Measurements from ENCODE around the gene HOXD12.

HOXD12 gene

DNA sequence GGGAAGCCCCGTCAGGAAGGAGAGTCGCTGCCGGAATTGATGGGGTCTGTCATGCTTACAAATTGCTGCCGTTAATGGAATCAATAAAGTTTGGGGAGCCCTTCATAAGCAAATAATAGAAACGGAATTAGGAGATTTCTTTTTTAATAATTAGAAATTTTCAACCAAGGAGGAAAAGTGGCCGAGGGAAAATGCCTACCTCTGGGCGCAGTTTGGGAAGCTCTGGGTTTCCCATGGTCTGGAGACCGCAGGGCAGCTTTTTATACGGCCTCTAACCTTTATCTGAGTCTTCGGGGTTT is 17.1 kb upstream of the HOXD12 start:
- peaks cover 23% of the 10 kb centered on the region for H3K9me3 ChIP-seq (ENCODE audit: control insufficient read depth, low read length)
- DNase-seq (ENCODE audit: low read depth), result no peak
- no peaks in the 10 kb centered on the region for H3K36me3 ChIP-seq (ENCODE audit: control insufficient read depth, insufficient read depth, low read length, severe bottlenecking)
- peaks cover 92% of the 10 kb centered on the region for H3K27me3 ChIP-seq (replicated peaks; ENCODE audit: control insufficient read depth, insufficient read depth, low read length)
- H3K4me1 ChIP-seq (ENCODE audit: control insufficient read depth, insufficient read depth, low read length), result no peaks in the 10 kb centered on the region
- no peak overlapping the region for H3K9ac ChIP-seq (ENCODE audit: low read length)
- H3K4me3 ChIP-seq (ENCODE audit: low read length), result no peak overlapping the region

DNA sequence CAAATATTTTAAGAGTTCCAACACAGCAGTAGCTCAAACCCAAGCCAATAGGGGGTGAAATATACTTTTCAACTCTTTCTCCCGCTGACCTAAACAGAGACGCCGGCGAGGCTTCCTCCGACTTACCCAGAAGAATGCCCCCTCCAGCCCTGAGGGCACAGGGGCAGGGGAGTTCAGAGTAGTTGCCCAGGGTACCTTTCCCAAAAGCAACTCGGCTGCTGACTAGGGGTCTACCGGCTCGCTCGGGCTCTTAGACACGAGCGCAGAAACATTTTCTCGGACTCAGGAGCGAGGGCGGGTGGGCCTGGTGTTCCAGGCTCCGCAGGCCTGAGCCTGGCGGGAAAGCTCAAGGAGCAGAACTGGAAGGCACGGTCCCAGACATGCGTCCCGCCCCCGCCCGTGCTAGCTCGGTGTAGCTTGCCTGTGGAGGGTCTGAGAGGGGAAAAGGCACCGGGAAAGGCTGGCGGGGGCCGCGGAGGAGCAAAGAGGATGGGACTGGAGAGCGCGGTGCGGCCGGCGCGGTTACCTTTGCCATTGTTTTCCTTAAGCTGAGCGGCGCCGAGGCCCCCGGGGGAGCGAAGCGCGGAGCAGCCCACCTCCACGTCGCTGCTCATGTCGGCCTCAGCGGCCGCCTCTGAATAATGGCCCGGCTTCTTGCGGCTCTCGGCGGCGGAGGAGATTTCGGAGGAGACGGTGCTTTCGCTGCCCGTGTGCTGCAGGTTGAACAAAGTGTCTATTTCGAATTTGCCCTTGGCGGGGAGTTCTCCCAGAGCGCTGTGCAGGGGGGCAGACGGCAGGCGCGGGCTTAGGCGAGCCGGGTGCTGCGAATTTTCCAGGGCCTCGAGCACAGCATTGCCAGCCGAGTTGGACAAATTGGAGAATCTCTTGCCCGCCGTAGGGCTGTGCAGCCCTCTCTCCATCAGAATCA is 16.5 kb upstream of the HOXD12 start:
- Histone ChIP-seq H3K4me1 (ENCODE audit: control insufficient read depth, insufficient read depth, low read length) (peaks cover 2% of the 10 kb centered on the region), H3K36me3 (ENCODE audit: control insufficient read depth, insufficient read depth, low read length, severe bottlenecking) (no peaks in the 10 kb centered on the region), H3K9me3 (ENCODE audit: control insufficient read depth, low read length) (peaks cover 23% of the 10 kb centered on the region), H3K9ac (ENCODE audit: low read length) (no peak overlapping the region), H3K27me3 (replicated peaks; ENCODE audit: control insufficient read depth, insufficient read depth, low read length) (peaks cover 95% of the 10 kb centered on the region), H3K4me3 (ENCODE audit: low read length) (no peak overlapping the region)
- DNase-seq (ENCODE audit: low read depth), result no peak

DNA sequence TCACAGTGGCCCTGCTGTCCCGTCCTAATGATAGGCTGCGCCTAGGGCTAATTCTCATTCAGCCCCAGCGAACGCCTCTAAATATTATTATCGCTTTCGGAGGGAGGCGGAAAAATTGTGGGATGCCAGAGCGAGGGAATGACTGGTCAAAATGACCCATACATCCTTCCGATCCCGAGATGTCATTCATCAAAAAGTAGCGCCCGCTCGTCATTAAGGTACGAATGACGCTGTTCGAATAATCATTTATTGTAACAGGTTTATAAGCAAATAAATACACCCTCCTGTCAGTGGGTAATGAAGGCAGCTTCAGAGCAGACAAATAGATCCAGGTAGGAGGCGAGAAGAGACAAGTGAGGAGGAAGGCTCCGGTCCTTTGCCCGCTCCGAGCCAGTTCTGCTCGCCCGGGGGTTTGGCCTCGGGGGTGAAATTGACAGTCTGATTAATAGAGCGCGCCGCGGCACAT is 15.8 kb upstream of the HOXD12 start, which contains the start of gene EVX2:
Gene EVX2, minus strand, starts transcription at position 167 of the 466 bp plus-strand sequence. CDS start 186 bp downstream, outside the sequence.
- Histone ChIP-seq H3K36me3 (ENCODE audit: control insufficient read depth, insufficient read depth, low read length, severe bottlenecking) (no peaks in the 10 kb centered on the region), H3K9ac (ENCODE audit: low read length) (no peak within 1 kb of the TSS), H3K9me3 (ENCODE audit: control insufficient read depth, low read length) (peaks cover 21% of the 10 kb centered on the region), H3K4me1 (ENCODE audit: control insufficient read depth, insufficient read depth, low read length) (peaks cover 3% of the 10 kb centered on the region), H3K4me3 (ENCODE audit: low read length) (no peak within 1 kb of the TSS), H3K27me3 (replicated peaks; ENCODE audit: control insufficient read depth, insufficient read depth, low read length) (peaks cover 94% of the 10 kb centered on the region)
- no peak for DNase-seq (ENCODE audit: low read depth)

DNA sequence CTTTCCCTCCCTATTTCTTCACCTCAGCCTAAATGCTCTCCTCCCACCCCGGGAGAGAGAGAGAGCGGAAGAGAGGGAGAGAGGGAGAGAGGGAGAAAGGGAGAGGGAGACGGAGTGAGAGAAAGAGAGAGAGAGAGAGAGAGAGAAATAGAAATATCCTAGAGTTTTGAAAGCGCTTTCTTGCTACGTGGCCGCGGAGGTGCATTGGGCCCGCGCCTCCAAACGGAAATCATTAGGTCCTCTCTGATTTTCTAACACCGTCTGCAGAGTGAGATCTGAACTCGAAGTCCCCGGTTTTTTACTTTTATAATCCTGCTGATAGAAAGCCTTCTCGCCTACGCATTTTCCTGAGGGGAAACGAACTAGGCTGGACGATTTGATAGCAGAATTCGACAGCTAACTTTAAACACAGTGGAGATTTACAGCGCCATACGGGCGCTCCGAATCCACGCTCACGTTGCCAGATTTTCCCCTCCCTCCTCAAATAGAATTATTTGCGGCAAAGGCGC is 14.9 kb upstream of the HOXD12 start:
- H3K4me3 ChIP-seq (ENCODE audit: low read length), result no peak overlapping the region
- peaks cover 3% of the 10 kb centered on the region for H3K4me1 ChIP-seq (ENCODE audit: control insufficient read depth, insufficient read depth, low read length)
- no peak overlapping the region for H3K9ac ChIP-seq (ENCODE audit: low read length)
- H3K9me3 ChIP-seq (ENCODE audit: control insufficient read depth, low read length), result peaks cover 21% of the 10 kb centered on the region
- H3K27me3 ChIP-seq (replicated peaks; ENCODE audit: control insufficient read depth, insufficient read depth, low read length), result peaks cover 94% of the 10 kb centered on the region
- no peaks in the 10 kb centered on the region for H3K36me3 ChIP-seq (ENCODE audit: control insufficient read depth, insufficient read depth, low read length, severe bottlenecking)
- DNase-seq (ENCODE audit: low read depth), result no peak

DNA sequence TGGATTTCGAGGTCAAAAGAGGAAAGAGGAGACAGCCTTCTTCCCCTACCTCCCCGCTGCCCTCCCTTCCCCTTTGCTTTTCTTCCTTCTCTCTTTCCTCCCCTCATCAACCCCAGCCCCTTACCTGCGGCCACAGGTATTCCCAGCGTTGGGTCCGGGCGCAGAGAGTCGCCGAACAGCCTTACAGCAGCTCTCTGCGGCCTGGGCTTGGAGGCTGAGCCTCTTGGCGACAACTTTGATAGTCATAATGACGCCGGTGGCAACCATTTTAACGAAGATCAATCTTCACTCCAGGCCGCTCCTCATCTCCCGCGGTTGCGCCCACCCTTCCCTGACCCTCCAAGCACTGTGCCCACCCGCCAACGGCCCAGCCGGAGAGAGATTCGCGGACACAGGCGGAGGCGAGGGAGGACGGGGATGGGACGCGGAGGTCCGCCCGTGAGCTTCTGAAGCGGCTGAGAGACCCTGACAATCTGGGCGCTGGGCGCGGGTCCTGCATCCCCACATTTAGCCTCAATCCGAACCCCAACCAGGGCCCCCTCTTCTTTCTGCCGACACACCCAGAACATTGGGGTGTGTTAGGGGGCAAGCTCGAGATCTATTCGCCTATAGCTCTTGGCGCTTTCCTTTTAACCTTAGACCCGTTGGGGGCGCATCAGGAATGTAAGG is 14.3 kb upstream of the HOXD12 start:
- peaks cover 98% of the 10 kb centered on the region for H3K27me3 ChIP-seq (replicated peaks; ENCODE audit: control insufficient read depth, insufficient read depth, low read length)

DNA sequence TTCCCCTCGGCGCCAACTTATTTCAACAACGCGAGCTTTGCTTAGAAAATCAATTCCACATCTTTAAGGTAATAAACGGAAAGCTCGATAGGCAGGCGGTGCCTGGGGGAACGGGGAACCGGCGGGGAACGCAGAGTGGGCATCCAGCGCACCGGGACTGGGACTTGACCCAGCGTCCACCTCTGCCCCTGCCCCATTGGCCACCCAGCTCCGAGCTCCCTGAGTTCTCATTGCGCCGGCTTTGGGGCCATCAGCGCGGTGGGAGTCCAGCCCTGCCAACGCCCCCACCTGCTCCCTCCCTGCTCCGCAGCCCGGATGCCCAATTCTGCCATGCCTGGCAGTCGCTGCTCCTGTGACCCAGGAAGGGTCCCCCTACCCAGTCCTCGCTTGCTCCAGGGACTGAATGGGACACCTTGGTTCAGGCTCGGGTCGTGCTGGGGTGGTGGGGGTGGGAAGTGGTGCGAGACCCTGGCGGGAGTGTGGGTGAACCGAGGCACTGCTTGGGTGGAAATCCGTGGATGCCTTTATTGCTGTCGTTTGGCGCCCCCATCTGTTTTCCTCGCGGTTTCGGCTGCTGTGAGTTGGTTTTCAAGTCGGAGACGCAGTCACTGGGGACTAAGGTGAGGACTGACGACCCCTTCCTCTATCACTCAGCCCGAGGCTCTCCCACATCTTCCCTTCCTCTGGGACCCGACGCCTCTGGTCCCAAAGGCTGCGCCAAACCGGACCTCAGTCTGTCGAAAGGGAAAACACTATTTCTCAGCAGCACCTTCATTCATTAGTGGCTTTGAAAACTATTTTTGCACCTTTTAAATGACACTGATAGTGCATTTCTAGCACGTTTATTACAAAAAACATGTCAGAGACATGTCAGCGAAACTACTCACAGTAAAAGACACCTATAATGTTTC is 13.5 kb upstream of the HOXD12 start:
- peak; percentile 84 for DNase-seq (ENCODE audit: low read depth)
- H3K4me3 ChIP-seq (ENCODE audit: low read length), result no peak overlapping the region
- no peak overlapping the region for H3K9ac ChIP-seq (ENCODE audit: low read length)
- peaks cover 16% of the 10 kb centered on the region for H3K9me3 ChIP-seq (ENCODE audit: control insufficient read depth, low read length)
- peaks cover 98% of the 10 kb centered on the region for H3K27me3 ChIP-seq (replicated peaks; ENCODE audit: control insufficient read depth, insufficient read depth, low read length)
- no peaks in the 10 kb centered on the region for H3K36me3 ChIP-seq (ENCODE audit: control insufficient read depth, insufficient read depth, low read length, severe bottlenecking)
- peaks cover 3% of the 10 kb centered on the region for H3K4me1 ChIP-seq (ENCODE audit: control insufficient read depth, insufficient read depth, low read length)

More for the DNA sequence above, 14.3 kb upstream of the HOXD12 start:
- H3K9me3 ChIP-seq (ENCODE audit: control insufficient read depth, low read length), result peaks cover 21% of the 10 kb centered on the region
- H3K4me1 ChIP-seq (ENCODE audit: control insufficient read depth, insufficient read depth, low read length), result peaks cover 3% of the 10 kb centered on the region
- H3K36me3 ChIP-seq (ENCODE audit: control insufficient read depth, insufficient read depth, low read length, severe bottlenecking), result no peaks in the 10 kb centered on the region
- no peak for DNase-seq (ENCODE audit: low read depth)
- no peak overlapping the region for H3K9ac ChIP-seq (ENCODE audit: low read length)
- H3K4me3 ChIP-seq (ENCODE audit: low read length), result no peak overlapping the region

DNA sequence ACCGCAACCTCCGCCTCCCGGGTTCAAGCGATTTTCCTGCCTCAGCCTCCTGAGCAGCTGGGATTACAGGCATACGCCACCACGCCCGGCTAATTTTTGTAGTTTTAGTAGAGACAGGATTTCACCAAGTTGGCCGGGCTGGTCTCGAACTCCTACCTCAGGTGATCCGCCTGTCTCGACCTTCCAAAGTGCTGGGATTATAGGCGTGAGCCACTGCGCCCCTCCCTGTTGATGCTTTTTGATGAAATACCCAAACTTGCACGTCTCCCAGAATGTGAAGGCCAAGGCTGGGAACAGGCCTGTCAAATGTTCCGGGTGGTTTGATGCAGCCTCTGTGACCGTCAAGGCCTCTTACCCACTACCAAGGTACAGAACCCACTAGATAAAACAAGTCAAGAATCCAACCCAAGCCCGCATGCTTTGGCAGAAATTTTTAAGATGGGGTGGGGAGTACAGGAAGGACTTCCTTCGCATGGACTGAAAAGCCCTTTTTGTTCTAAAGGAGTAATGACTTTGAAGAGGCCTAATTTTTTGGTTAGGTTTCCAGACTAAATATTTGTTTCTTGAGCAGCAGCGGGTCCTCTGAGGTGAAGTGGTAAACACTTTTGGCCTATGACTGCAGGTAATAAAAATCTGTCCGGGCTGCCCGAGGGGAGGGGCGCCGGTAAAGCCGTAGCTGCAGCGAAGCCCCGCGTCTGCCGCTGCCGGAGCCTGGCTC is 12.1 kb upstream of the HOXD12 start:
- H3K9ac ChIP-seq (ENCODE audit: low read length), result no peak overlapping the region
- H3K4me3 ChIP-seq (ENCODE audit: low read length), result peak overlapping the region; percentile 74
- no peak for DNase-seq (ENCODE audit: low read depth)
- peaks cover 95% of the 10 kb centered on the region for H3K27me3 ChIP-seq (replicated peaks; ENCODE audit: control insufficient read depth, insufficient read depth, low read length)
- H3K4me1 ChIP-seq (ENCODE audit: control insufficient read depth, insufficient read depth, low read length), result peaks cover 3% of the 10 kb centered on the region
- peaks cover 5% of the 10 kb centered on the region for H3K9me3 ChIP-seq (ENCODE audit: control insufficient read depth, low read length)
- no peaks in the 10 kb centered on the region for H3K36me3 ChIP-seq (ENCODE audit: control insufficient read depth, insufficient read depth, low read length, severe bottlenecking)

DNA sequence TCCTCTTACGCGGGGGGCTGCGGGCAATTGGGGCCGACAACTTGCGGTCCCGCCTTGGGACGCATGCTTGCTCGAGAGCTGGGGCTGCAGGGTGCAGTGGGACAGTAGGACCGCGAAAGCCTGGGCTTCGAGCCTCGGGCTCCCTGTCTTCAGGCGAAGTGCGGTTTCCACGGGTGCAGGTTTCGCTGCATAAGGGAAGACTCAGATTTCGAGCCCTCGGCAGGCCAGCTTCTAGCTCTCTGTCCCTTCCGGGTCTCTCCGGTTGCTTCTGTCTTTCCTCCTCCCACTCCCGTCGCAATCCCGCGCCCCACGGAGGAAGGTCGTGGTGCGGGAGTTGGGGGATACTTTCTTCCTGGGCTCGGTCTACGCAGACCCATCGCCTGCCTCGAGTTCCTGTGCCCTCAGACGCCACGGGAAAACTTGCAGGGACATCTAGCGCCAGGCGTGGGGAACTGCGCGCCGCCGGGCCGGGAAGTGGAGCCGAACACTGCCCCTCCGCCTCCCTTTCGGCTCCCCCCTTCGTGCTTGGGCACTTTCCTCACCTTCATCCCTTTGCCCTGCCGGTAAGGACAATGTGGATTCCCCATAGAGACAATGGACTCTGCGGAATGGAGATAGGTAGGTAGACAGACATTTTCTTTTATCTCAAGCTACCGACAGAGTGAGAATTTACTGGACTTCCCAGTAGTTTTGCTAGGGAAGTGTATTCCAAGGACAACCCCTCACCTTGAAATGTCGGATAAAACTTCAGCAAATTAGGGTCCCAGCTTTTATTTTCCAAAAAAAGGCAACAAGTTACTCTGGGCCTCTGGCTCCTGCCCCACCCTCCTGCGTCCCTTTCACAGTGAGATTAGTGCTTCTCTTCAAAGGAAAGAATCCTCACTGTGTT is 11.3 kb upstream of the HOXD12 start:
- Histone ChIP-seq H3K4me1 (ENCODE audit: control insufficient read depth, insufficient read depth, low read length) (peaks cover 3% of the 10 kb centered on the region), H3K9ac (ENCODE audit: low read length) (no peak overlapping the region), H3K4me3 (ENCODE audit: low read length) (peak overlapping the region; percentile 74), H3K36me3 (ENCODE audit: control insufficient read depth, insufficient read depth, low read length, severe bottlenecking) (no peaks in the 10 kb centered on the region), H3K27me3 (replicated peaks; ENCODE audit: control insufficient read depth, insufficient read depth, low read length) (peaks cover 90% of the 10 kb centered on the region), H3K9me3 (ENCODE audit: control insufficient read depth, low read length) (peaks cover 5% of the 10 kb centered on the region)
- DNase-seq (ENCODE audit: low read depth), result peak; percentile 88

DNA sequence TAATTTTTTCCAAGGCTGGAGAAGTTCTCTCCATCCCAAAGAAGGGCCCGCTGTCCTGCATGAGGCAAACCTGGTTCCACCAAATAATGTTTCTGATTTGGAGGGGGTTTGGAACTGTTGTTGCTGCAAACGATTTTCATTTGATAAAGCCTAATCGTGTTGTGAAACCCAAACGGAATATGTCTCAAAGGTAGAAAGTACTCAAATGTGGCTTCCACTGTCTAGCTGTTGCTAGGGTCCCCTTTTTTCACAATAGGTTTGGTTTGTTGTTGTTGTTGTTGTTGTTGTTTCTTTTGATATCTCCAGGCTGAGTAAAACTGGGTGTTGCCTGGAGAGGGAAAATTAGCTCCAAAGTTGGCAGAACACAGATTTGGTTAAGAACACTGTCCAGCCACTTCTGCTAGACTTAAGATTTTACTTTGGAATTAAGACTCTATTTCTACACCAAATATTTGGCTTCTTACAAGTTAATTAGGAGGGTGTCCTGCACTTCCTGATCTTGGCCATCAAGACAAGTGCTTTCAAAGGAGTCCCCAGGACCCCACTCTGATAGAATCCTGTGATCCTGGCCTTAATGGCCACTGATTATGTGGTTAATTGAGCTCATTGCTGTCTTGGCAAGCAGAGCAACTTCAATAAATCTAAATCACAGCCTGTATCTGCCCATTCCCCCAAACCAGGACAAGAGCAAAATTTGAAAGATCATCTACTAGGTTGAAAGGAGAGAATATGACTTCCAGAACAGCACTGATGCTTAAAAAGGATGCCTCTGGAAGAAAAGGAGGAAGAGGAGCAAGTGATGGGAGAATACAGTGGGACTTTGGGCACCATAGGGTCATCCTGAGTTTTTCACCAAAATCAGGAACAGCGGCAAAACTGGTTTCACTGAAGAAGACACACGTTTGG is 10.4 kb upstream of the HOXD12 start:
- Histone ChIP-seq H3K4me1 (ENCODE audit: control insufficient read depth, insufficient read depth, low read length) (peaks cover 3% of the 10 kb centered on the region), H3K4me3 (ENCODE audit: low read length) (no peak overlapping the region), H3K9ac (ENCODE audit: low read length) (no peak overlapping the region), H3K9me3 (ENCODE audit: control insufficient read depth, low read length) (peaks cover 3% of the 10 kb centered on the region), H3K27me3 (replicated peaks; ENCODE audit: control insufficient read depth, insufficient read depth, low read length) (peaks cover 90% of the 10 kb centered on the region), H3K36me3 (ENCODE audit: control insufficient read depth, insufficient read depth, low read length, severe bottlenecking) (no peaks in the 10 kb centered on the region)
- no peak for DNase-seq (ENCODE audit: low read depth)
